HepG2 (cell line): ENCODE measurements around the gene JMJD6. TPM values are rescaled to one million over a fixed set of nuclear protein-coding genes. Genes with fewer than 3 reads are reported as not detected.

ENCODE experiments used
- CTCF ChIP-seq: sonication (generic); formaldehyde crosslinking; IDR thresholded peaks from 2 replicates; pipeline ENCODE4 v1.5.0; 2020; ENCODE audit warnings: mild to moderate bottlenecking, missing genetic modification reagents, moderate library complexity
- FOXK1 ChIP-seq: sonication (generic); formaldehyde crosslinking; IDR thresholded peaks from 2 replicates; pipeline ENCODE4 v1.4.0; 2020; ENCODE audit warnings: low read depth, missing genetic modification reagents, borderline replicate concordance
- FUBP1 ChIP-seq: sonication (generic); formaldehyde crosslinking; IDR thresholded peaks from 2 replicates; pipeline ENCODE4 v1.5.1; 2020; ENCODE audit warnings: missing genetic modification reagents, mild to moderate bottlenecking, borderline replicate concordance
- MLXIP ChIP-seq: sonication (generic); formaldehyde crosslinking; IDR thresholded peaks from 2 replicates; pipeline ENCODE4 v1.9.0; 2021; ENCODE audit warnings: missing genetic modification reagents, borderline replicate concordance
- MTA1 ChIP-seq: sonication (generic); formaldehyde crosslinking; IDR thresholded peaks from 2 replicates; pipeline ENCODE4 v1.4.0; 2020; ENCODE audit warnings: missing genetic modification reagents, mild to moderate bottlenecking, borderline replicate concordance
- MYNN ChIP-seq: sonication (generic); formaldehyde crosslinking; IDR thresholded peaks from 2 replicates; pipeline ENCODE4 v1.4.0; 2020; ENCODE audit warnings: mild to moderate bottlenecking, low read depth, missing genetic modification reagents
- NFYC ChIP-seq: IDR thresholded peaks from 2 replicates; pipeline ENCODE4 v1.6.1; 2016; ENCODE audit warnings: missing genetic modification reagents, missing compliant biosample characterization
- POLR2A ChIP-seq, 2 experiments: IDR thresholded peaks; 2 replicates each; pipeline ENCODE4 v1.6.1; 2011; ENCODE audit warnings: low read depth in 2 of 2, low read length in 2 of 2, mild to moderate bottlenecking in 1 of 2, moderate library complexity in 1 of 2; ENCODE audit not compliant: insufficient read depth in 1 of 2
- PRPF4 ChIP-seq: fragments of 200-400 bp; formaldehyde crosslinking; IDR thresholded peaks from 2 replicates; pipeline ENCODE4 v1.6.1; 2016; ENCODE audit warnings: low read length, low read depth; ENCODE audit not compliant: poor library complexity, severe bottlenecking
- RBFOX2 ChIP-seq: fragments of 200-400 bp; formaldehyde crosslinking; IDR thresholded peaks from 2 replicates; pipeline ENCODE4 v1.6.1; 2017; ENCODE audit warnings: low read depth, mild to moderate bottlenecking, low read length
- RBM22 ChIP-seq: fragments of 200-400 bp; formaldehyde crosslinking; optimal IDR thresholded peaks from 2 replicates; pipeline ENCODE3; 2017; ENCODE audit warnings: mild to moderate bottlenecking, low read length, moderate library complexity
- SP1 ChIP-seq, 2 experiments: fragments of 450-650 bp in 1 of 2; sonication (generic) in 1 of 2; formaldehyde crosslinking in 1 of 2; IDR thresholded peaks; 2 replicates each; pipeline versions ENCODE4 v1.4.0 to v1.6.1; 2016 to 2020; ENCODE audit warnings: missing genetic modification reagents in 1 of 2
- ZBTB21 ChIP-seq: sonication (generic); formaldehyde crosslinking; IDR thresholded peaks from 2 replicates; pipeline ENCODE4 v1.4.0; 2020; ENCODE audit warnings: missing genetic modification reagents
- ZNF18 ChIP-seq: sonication (generic); formaldehyde crosslinking; IDR thresholded peaks from 2 replicates; pipeline ENCODE4 v1.8.0; 2022; ENCODE audit warnings: mild to moderate bottlenecking, missing genetic modification reagents; ENCODE audit not compliant: insufficient replicate concordance
- ZNF570 ChIP-seq: sonication (generic); formaldehyde crosslinking; IDR thresholded peaks from 2 replicates; pipeline ENCODE4 v1.4.0; 2020; ENCODE audit warnings: mild to moderate bottlenecking, missing genetic modification reagents, borderline replicate concordance
- ZNF724P ChIP-seq: sonication (generic); formaldehyde crosslinking; IDR thresholded peaks from 2 replicates; pipeline ENCODE4 v1.8.0; 2022; ENCODE audit warnings: missing genetic modification reagents, borderline replicate concordance
- polyA plus RNA-seq, 8 experiments: library from polyadenylated mRNA; depleted of rRNA in 3 of 8; stranded (reverse) in 7 of 8; unstranded in 1 of 8; fragments of >200 nt; fragmentation: Illumina TruSeq in 4 of 8; extraction: Trizol in 4 of 8; gene quantifications; 2 replicates each; pipeline versions ENCODE4 v1.2.1 to v1.2.3, GENCODE V29; 2011 to 2016; ENCODE audit warnings: low read depth in 4 of 8, missing spikeins in 1 of 8, mixed read lengths in 1 of 8; ENCODE audit not compliant: insufficient read depth in 1 of 8
- total RNA-seq, 5 experiments: library from RNA; depleted of rRNA; stranded (reverse); fragments of >200 nt; fragmentation: Illumina TruSeq; extraction: Trizol; gene quantifications; 2 replicates each; pipeline ENCODE4 v1.2.3, GENCODE V29; 2016; ENCODE audit warnings: low read depth in 1 of 5

JMJD6 gene
- total and polyA plus RNA-seq, 2 of the 13 experiments (the other 11 are each of a cell fraction or from before 2014, with no cell fraction given) = 33.6 to 41.0 TPM

- TF ChIP-seq CTCF (CRISPR knock-in tag) (peak; percentile 27; the same call in 1 of the 2 replicates), FOXK1 (CRISPR knock-in tag) (no peak), SP1 (IDR thresholded peaks at IDR 0.05) (no peak), SP1 (CRISPR knock-in tag; IDR thresholded peaks at IDR 0.05) (peak; percentile 51), ZNF18 (CRISPR knock-in tag) (peak; percentile 73), NFYC (CRISPR knock-in tag) (no peak), MYNN (CRISPR knock-in tag) (no peak), PRPF4 (no peak), MTA1 (CRISPR knock-in tag) (peak; percentile 83; the same call in 1 of the 2 replicates), POLR2A (IDR thresholded peaks at IDR 0.05; ENCODE audit: insufficient read depth in 1 of 2, low read depth in 2 of 2, low read length in 2 of 2) (0 out of 4 replicates have a peak, but pooled peaks of 1 of the 2 experiments have one; percentile 34), ZBTB21 (CRISPR knock-in tag) (peak; percentile 80), RBM22 (no peak), ZNF724P (peak; percentile 19; the same call in 1 of the 2 replicates), MLXIP (CRISPR knock-in tag) (no peak), FUBP1 (0 out of 2 replicates have a peak, but pooled peaks have one; percentile 18), ZNF570 (CRISPR knock-in tag) (0 out of 2 replicates have a peak, but pooled peaks have one; percentile 28), RBFOX2 (no peak)
These were observed 25.6 kb downstream of the JMJD6 start (continued) for GRCh38 chr17:76700617-76701470.
